Measurements from ENCODE around the gene ANKRD2. TPM values are rescaled to one million over a fixed set of nuclear protein-coding genes. Genes with fewer than 3 reads are reported as not detected.

The ANKRD2 gene
- total and polyA plus RNA-seq, 4 donors = 1.2 to 3.1 (median 3.0) TPM; not detected in 1

- Histone ChIP-seq H3K4me1 (ENCODE audit: control insufficient read depth in 5 of 5, insufficient read depth in 5 of 5, low read length in 5 of 5) (peaks cover 2 to 25% (median 24%) of the 10 kb centered on the region in 5 donors), H3K9ac (ENCODE audit: insufficient read depth in 1 of 2, low read length in 2 of 2) (no peak overlapping the region), H3K36me3 (ENCODE audit: control insufficient read depth in 4 of 4, insufficient read depth in 4 of 4, low read length in 4 of 4) (no peaks in the 10 kb centered on the region), H3K27me3 (ENCODE audit: control insufficient read depth in 3 of 3, insufficient read depth in 3 of 3, low read length in 2 of 3) (no peaks in the 10 kb centered on the region), H3K4me3 (no peak overlapping the region), H3K9me3 (ENCODE audit: control insufficient read depth in 4 of 4, insufficient read depth in 3 of 4, low read length in 3 of 4) (no peaks in the 10 kb centered on the region), H3K27ac (ENCODE audit: low read depth in 1 of 2, low read length in 1 of 2) (peak overlapping the region; percentile 94 to 95)
- WGBS, 2 donors = 32 to 33% methylated on average over 10 of the region's 10 CpGs
- ATAC-seq (ENCODE audit: insufficient read depth, low FRiP score) = peak; percentile 84
- peak in 2 of 3 donors; percentile 30 to 49 for DNase-seq
- no peak for TF ChIP-seq CTCF (IDR thresholded peaks at IDR 0.05; ENCODE audit: control extremely low read depth, extremely low read depth)
These were observed 29.5 kb upstream of the ANKRD2 start for GRCh38 chr10:97543025-97543546.

GRCh38 chr10:97546456-97547270 is 25.9 kb upstream of the ANKRD2 start:
- peaks cover 0 to 25% (median 16%) of the 10 kb centered on the region in 5 donors for H3K4me1 ChIP-seq (ENCODE audit: control insufficient read depth in 5 of 5, insufficient read depth in 5 of 5, low read length in 5 of 5)
- WGBS, 2 donors = 83 to 92% methylated on average over 18 of the region's 18 CpGs
- H3K27me3 ChIP-seq (ENCODE audit: control insufficient read depth in 3 of 3, insufficient read depth in 3 of 3, low read length in 2 of 3) = no peaks in the 10 kb centered on the region
- no peak for TF ChIP-seq CTCF (IDR thresholded peaks at IDR 0.05; ENCODE audit: control extremely low read depth, extremely low read depth)
- no peak overlapping the region for H3K27ac ChIP-seq (ENCODE audit: low read depth in 1 of 2, low read length in 1 of 2)
- H3K36me3 ChIP-seq (ENCODE audit: control insufficient read depth in 4 of 4, insufficient read depth in 4 of 4, low read length in 4 of 4) = no peaks in the 10 kb centered on the region
- no peak for DNase-seq
- H3K9ac ChIP-seq (ENCODE audit: insufficient read depth in 1 of 2, low read length in 2 of 2) = no peak overlapping the region
- ATAC-seq (ENCODE audit: insufficient read depth, low FRiP score) = no peak
- H3K4me3 ChIP-seq = no peak overlapping the region
- H3K9me3 ChIP-seq (ENCODE audit: control insufficient read depth in 4 of 4, insufficient read depth in 3 of 4, low read length in 3 of 4) = no peaks in the 10 kb centered on the region

GRCh38 chr10:97547271-97547600 is 25.3 kb upstream of the ANKRD2 start:
- DNase-seq (no peak), ATAC-seq (ENCODE audit: insufficient read depth, low FRiP score) (no peak)
- Histone ChIP-seq H3K27ac (ENCODE audit: low read depth in 1 of 2, low read length in 1 of 2) (no peak overlapping the region), H3K9ac (ENCODE audit: insufficient read depth in 1 of 2, low read length in 2 of 2) (no peak overlapping the region), H3K4me3 (no peak overlapping the region), H3K4me1 (ENCODE audit: control insufficient read depth in 5 of 5, insufficient read depth in 5 of 5, low read length in 5 of 5) (peaks cover 0 to 21% (median 11%) of the 10 kb centered on the region in 5 donors), H3K27me3 (ENCODE audit: control insufficient read depth in 3 of 3, insufficient read depth in 3 of 3, low read length in 2 of 3) (no peaks in the 10 kb centered on the region), H3K36me3 (ENCODE audit: control insufficient read depth in 4 of 4, insufficient read depth in 4 of 4, low read length in 4 of 4) (no peaks in the 10 kb centered on the region), H3K9me3 (ENCODE audit: control insufficient read depth in 4 of 4, insufficient read depth in 3 of 4, low read length in 3 of 4) (no peaks in the 10 kb centered on the region)
- 70 to 81% methylated on average over 4 of the region's 4 CpGs for WGBS, 2 donors
- TF ChIP-seq CTCF (IDR thresholded peaks at IDR 0.05; ENCODE audit: control extremely low read depth, extremely low read depth) = no peak
